ENCODE data around the gene EIF2B2. TPM values are rescaled to one million over a fixed set of nuclear protein-coding genes. Genes with fewer than 3 reads are reported as not detected.
A peak's percentile ranks its signal among the peaks of the same experiment; 100 is the strongest.

EIF2B2 gene
- total RNA-seq, 1 experiment from 2014 or later, result 96.8 TPM

GRCh38 chr14:74954232-74954946 is 48.3 kb upstream of the EIF2B2 start:
- Histone ChIP-seq H3K9me3 (ENCODE audit: low read length) (no peaks in the 10 kb centered on the region), H3K27me3 (ENCODE audit: low read length) (no peaks in the 10 kb centered on the region), H3K79me2 (ENCODE audit: low read length) (no peaks in the 10 kb centered on the region), H4K20me1 (ENCODE audit: low read length) (no peaks in the 10 kb centered on the region), H2AFZ (ENCODE audit: low read length) (no peak overlapping the region), H3K4me3 (ENCODE audit: low read length) (no peak overlapping the region), H3K9me2 (replicated peaks; ENCODE audit: low read length) (no peaks in the 10 kb centered on the region), H3K4me1 (ENCODE audit: insufficient read depth, low read length) (peaks cover 2% of the 10 kb centered on the region), H3F3A (ENCODE audit: low read length, unreplicated experiment) (no peaks in the 10 kb centered on the region), H3K36me3 (ENCODE audit: low read depth, low read length) (no peaks in the 10 kb centered on the region), H3K4me2 (ENCODE audit: low read length) (no peak overlapping the region), H3K9ac (ENCODE audit: low read length) (no peak overlapping the region), H3K27ac (ENCODE audit: low read length) (no peak overlapping the region)
- ChIA-PET POLR2A (ENCODE audit: unreplicated experiment) (no interaction called here), CTCF (no interaction called here)
- no peak for TF ChIP-seq EZH2phosphoT487 (IDR thresholded peaks at IDR 0.05; ENCODE audit: borderline replicate concordance, low read length)
- TF ChIP-seq CTCF (conservative IDR thresholded peaks at IDR 0.05; ENCODE audit: low read depth, low read length), result no peak
- TF ChIP-seq EZH2 (IDR thresholded peaks at IDR 0.05; ENCODE audit: low read length, unreplicated experiment), result no peak
- no peak for ATAC-seq
- BruUV-seq (replicated peaks), result no TSS peak
- intact Hi-C loops (cut with micrococcal nuclease), result no loop called here
- DNase-seq, result no peak

- DNase-seq (no peak), ATAC-seq (peak; percentile 28; the same call in 1 of the 2 replicates)
- Histone ChIP-seq H3K36me3 (ENCODE audit: low read depth, low read length) (no peaks in the 10 kb centered on the region), H3K4me3 (ENCODE audit: low read length) (peak overlapping the region; percentile 56), H3K4me2 (ENCODE audit: low read length) (peak overlapping the region; percentile 75), H3K9me2 (replicated peaks; ENCODE audit: low read length) (no peaks in the 10 kb centered on the region), H3K27me3 (ENCODE audit: low read length) (no peaks in the 10 kb centered on the region), H3K9ac (ENCODE audit: low read length) (no peak overlapping the region), H3F3A (ENCODE audit: low read length, unreplicated experiment) (no peaks in the 10 kb centered on the region), H4K20me1 (ENCODE audit: low read length) (no peaks in the 10 kb centered on the region), H3K79me2 (ENCODE audit: low read length) (no peaks in the 10 kb centered on the region), H3K4me1 (ENCODE audit: insufficient read depth, low read length) (peaks cover 7% of the 10 kb centered on the region), H2AFZ (ENCODE audit: low read length) (peak overlapping the region; percentile 76), H3K27ac (ENCODE audit: low read length) (no peak overlapping the region), H3K9me3 (ENCODE audit: low read length) (no peaks in the 10 kb centered on the region)
- ChIA-PET POLR2A (ENCODE audit: unreplicated experiment) (no interaction called here), CTCF (interaction anchor here (0.7 kb wide), 1 partner anchor 48 kb away, joined by 3 read pairs; the partner anchor contains the start of gene EIF2B2)
- intact Hi-C loops (cut with micrococcal nuclease), result no loop called here
- TF ChIP-seq EZH2 (IDR thresholded peaks at IDR 0.05; ENCODE audit: low read length, unreplicated experiment), result no peak
- TF ChIP-seq CTCF (conservative IDR thresholded peaks at IDR 0.05; ENCODE audit: low read depth, low read length), result no peak
- TF ChIP-seq EZH2phosphoT487 (IDR thresholded peaks at IDR 0.05; ENCODE audit: borderline replicate concordance, low read length), result no peak
- BruUV-seq (replicated peaks), result no TSS peak
These were observed 47.8 kb upstream of the EIF2B2 start for GRCh38 chr14:74954947-74955228.
